ENCODE results near the gene MRPL45.
"Not testable (repeated sequence)": the region's sequence is repeated elsewhere in the genome, so short reads cannot be mapped to it uniquely, and the experiment has no call there.

Gene MRPL45

GRCh38 chr17:38296834-38297517, at the start of gene MRPL45:
TSS of gene MRPL45 (plus strand) at chr17:38297168. CDS start at chr17:38297184, 16 bp downstream.
- DNase-seq, result peak; percentile 93

DNA sequence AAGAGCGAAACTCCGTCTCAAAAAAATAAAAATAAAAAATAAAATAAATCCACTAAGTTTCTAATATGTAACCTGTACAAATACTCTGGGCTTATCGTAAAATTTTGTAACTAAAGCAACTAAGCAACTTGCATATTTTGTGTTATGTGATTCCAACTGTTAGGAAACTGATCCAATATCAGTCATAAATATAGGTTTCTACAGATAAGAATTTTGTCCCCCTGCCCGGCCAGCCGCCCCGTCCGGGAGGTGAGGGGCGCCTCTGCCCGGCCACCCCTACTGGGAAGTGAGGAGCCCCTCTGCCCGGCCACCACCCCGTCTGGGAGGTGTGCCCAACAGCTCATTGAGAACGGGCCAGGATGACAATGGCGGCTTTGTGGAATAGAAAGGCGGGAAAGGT, 43.8 kb upstream of the MRPL45 start:
- not testable (repeated sequence) for DNase-seq

DNA sequence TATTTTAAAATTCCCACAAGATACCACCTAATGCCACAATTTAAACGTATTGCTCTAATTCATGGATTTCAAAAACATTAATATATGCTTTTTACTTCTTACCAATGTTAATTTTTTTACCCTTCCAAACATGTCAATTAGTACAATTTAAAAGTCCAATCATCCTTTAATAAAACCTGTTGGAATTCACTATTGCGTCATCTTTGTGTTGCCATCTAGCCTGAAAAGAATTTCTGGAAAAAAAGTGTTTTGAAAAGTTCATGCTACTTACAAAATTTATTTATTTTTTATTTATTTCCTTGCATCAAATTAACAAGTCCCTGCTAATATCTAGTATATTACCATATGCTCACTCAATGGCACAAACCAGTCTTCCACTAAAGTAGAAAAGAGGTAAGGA, 42.6 kb upstream of the MRPL45 start:
- not testable (repeated sequence) for DNase-seq

DNA sequence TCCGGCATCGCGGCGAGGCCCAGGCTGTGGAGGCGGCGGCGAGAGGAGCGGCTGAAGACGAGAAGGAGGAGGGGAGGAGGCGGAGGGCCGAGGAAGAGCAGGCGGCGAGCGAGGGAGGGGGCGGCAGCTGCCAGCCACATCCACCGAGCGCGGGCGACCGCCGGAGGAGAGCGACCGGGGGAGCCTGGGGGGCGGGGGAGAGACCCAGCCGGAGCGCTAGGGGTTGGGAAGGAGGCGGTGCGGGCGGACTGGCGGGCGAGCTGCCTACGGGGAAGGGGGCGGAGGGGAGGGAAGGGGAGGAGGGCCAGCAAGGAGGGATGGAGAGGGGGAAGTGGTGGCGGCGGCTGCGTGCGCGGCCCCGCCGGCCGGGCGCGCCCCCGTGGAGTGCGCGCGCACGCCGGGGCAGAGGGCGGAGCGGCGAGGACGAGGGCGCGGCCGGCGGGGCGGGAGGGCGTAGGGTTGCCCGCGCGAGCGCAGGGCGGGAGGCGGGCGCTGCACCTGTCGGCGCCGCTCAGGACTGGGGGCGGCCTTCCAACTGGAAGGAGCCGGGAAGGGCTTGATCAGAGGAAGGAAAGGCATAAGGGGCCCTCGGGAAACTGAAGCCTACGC, 39.9 kb upstream of the MRPL45 start:
- DNase-seq, result peak; percentile 79

DNA sequence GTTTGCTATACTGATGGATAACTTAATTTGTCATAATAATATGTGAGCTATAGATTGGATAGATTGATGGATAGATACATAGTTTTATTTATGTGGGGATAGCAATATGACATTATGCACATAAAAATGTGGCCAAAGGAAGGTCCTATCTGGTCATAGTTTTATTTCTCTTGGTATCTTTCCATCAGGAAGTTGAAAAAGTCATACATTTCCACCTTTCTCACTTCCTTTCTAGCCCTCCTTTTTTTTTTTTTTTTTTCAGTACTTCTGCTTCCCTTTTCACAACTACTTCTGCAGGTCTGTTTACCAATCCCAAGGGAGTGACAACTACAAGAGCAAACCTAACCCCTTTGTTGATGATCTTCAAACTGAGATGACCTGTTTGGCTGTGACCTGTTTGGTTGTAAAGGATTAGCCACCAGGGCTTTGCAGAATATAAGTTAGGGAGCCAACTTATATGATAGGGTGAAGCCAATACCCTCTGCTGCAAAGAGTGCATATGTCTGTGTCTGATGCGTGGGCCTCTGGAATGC, 30.9 kb upstream of the MRPL45 start:
- DNase-seq, result not testable (repeated sequence)

DNA sequence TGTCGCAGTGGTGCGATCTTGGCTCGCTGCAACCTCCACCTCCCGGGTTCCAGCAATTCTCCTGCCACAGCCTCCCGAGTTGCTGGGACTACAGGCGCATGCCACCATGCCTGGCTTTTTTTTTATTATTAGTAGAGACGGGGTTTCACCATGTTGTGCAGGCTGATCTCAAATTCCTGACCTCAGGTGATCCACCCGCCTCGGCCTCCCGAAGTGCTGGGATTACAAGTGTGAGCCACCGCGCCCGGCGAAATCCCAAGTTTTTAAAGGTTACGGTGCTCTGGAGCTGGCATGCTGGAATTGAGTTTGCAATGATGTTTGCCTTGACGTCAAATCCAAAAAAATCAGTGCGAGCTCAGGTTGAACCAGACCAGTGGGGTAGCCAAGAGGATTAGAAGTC, 30.4 kb upstream of the MRPL45 start:
- not testable (repeated sequence) for DNase-seq

- DNase-seq, result not testable (repeated sequence)
Observed at GRCh38 chr17:38268138-38268537, 28.8 kb upstream of the MRPL45 start.

- DNase-seq, result not testable (repeated sequence)
Observed at GRCh38 chr17:38269045-38269444, 27.9 kb upstream of the MRPL45 start.

- not testable (repeated sequence) for DNase-seq
Observed at GRCh38 chr17:38269552-38269951, 27.4 kb upstream of the MRPL45 start.

- DNase-seq, result not testable (repeated sequence)
Observed at GRCh38 chr17:38285994-38286393, 11.0 kb upstream of the MRPL45 start.

DNA sequence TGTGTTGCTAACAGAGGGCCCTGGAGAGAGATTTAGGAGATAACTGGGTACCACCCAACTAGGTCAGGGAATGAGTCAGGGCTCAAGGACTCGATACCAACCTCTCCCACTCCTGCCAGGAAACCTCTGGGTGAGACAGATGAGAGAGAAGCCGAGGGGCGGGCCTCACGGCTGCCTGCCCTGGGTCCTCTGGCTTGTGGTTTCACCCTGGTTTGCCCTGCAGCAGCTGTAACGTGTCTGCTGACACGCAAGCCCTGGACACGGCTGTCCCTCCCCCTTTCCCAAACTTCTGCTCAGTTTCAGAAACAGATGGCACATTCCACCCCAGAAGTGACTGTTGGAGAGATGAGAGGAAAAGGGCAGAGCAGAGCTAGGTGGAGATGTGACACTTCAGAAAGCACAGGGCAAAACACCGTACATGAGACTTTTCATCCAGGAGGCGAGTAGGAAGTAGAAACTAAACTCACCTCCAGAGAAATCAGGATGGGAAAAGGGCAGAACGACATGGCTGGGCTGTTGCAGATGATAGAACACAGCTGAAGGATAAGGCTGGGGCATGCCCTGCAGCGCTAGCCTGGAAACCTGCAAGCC, 10.4 kb upstream of the MRPL45 start:
- DNase-seq, result not testable (repeated sequence)

- DNase-seq, result not testable (repeated sequence)
Observed at GRCh38 chr17:38288217-38288827, 8.6 kb upstream of the MRPL45 start.

DNA sequence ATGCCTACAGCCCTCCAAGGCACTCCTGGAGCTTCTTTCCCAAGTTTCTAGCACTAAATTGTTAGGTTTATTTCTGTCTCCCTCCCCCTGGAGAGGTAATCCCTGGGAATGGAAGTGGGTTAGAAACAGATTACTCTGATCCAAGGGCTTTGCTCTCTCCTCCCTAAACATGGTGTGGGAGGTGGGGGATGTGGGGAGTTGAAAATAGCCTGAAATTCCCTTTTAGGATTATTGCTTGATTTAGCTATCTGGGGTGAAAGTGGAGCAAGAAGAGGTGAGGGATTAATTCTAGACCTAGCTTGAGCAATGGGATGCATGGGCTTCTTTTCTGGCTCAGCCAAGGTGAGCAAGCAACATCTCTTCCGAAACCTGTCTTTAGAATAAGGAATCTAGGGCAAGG, 7.2 kb upstream of the MRPL45 start:
- not testable (repeated sequence) for DNase-seq

GRCh38 chr17:38295602-38296365, 1.2 kb upstream of the MRPL45 start:
- DNase-seq, result not testable (repeated sequence)

- no peak for DNase-seq
Observed at GRCh38 chr17:38315497-38315896, 18.5 kb downstream of the MRPL45 start.

- DNase-seq, result no peak
Observed at GRCh38 chr17:38317081-38317480, 20.1 kb downstream of the MRPL45 start.

DNA sequence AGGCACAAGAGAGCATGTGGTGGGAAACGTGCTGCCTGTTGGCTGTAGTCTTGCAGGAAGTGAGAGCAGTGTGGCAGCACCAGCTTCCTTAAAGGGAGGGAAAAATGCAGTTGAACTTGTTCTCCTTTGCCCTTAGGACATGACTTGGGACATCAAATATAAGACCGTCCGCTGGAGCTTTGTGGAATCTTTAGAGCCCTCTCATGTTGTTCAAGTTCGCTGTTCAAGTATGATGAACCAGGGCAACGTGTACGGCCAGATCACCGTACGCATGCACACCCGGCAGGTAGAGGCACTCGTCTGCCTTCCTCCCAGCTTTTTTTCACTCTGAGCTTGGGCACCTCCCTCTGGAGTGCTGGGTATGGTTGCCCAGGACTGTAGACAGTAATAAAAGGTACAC, 23.5 kb downstream of the MRPL45 start:
- DNase-seq, result no peak

GRCh38 chr17:38322156-38322779, 25.3 kb downstream of the MRPL45 start:
- peak; percentile 47 for DNase-seq

DNA sequence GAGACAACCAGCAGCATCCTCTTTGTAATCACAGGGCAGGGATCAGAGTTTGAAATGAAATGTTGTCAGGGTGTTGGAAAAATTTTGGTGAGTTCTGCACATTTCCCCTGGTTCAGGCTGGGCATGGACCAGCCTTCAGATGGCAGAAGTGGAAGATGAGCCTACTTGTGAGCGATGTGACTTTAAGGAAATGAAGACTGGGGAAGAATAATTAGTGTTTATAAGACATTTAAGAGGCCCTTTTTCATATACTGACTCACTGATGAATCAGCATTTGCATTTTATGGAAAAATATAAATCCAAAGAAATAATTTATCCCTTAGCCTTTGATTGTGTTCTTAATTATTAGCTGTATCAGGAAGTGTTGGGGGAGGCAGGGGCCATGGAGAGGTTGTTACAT, 25.9 kb downstream of the MRPL45 start:
- DNase-seq, result no peak

- DNase-seq, result no peak
Observed at GRCh38 chr17:38324141-38324697, 27.3 kb downstream of the MRPL45 start.

GRCh38 chr17:38324772-38325171, 27.8 kb downstream of the MRPL45 start:
- no peak for DNase-seq

Data from stimulated activated naive CD4-positive, alpha-beta T cell treated with Interleukin-2 at 50 U/mL for 16 hours (primary cell).